Measurements from ENCODE around the gene LRRTM4.

Gene LRRTM4

DNA sequence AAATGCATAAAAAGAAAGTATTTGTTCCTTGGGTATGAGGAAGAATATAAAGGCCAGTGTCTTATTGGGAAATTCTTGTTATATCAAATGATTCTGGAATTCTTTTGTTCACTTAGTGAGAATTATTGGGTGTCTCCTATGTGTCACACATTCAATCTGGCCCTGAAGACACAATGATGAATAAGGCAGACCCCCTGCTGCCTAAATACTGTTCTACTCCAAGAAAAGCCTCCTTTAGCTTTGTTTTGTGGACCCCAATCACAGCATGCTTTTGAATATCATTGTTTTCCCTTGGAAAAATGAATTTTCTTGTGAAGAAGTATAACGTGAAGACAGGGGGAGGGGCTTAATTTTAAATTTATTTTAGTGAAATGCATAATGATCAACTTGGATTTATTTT lies 682.4 kb downstream of the LRRTM4 start:
- TF ChIP-seq ARNTL (CRISPR knock-in tag; IDR thresholded peaks at IDR 0.05; ENCODE audit: borderline replicate concordance, low read depth) (no peak), ZFP3 (CRISPR knock-in tag; IDR thresholded peaks at IDR 0.05) (no peak), TCF4 (CRISPR knock-in tag; IDR thresholded peaks at IDR 0.05; ENCODE audit: borderline replicate concordance) (no peak), RARB (CRISPR knock-in tag; IDR thresholded peaks at IDR 0.05) (no peak), GLIS3 (CRISPR knock-in tag; IDR thresholded peaks at IDR 0.05) (no peak), ZC3H10 (CRISPR knock-in tag; IDR thresholded peaks at IDR 0.05) (no peak), ISL1 (CRISPR knock-in tag; IDR thresholded peaks at IDR 0.05) (no peak), TOX (CRISPR knock-in tag; IDR thresholded peaks at IDR 0.05; ENCODE audit: borderline replicate concordance) (no peak), CSDC2 (CRISPR knock-in tag; IDR thresholded peaks at IDR 0.05) (no peak), SNAI2 (CRISPR knock-in tag; IDR thresholded peaks at IDR 0.05) (no peak)
- TF ChIP-seq, protein P1, sequence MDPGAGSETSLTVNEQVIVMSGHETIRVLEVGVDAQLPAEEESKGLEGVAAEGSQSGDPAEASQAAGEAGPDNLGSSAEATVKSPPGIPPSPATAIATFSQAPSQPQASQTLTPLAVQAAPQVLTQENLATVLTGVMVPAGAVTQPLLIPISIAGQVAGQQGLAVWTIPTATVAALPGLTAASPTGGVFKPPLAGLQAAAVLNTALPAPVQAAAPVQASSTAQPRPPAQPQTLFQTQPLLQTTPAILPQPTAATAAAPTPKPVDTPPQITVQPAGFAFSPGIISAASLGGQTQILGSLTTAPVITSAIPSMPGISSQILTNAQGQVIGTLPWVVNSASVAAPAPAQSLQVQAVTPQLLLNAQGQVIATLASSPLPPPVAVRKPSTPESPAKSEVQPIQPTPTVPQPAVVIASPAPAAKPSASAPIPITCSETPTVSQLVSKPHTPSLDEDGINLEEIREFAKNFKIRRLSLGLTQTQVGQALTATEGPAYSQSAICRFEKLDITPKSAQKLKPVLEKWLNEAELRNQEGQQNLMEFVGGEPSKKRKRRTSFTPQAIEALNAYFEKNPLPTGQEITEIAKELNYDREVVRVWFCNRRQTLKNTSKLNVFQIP (CRISPR knock-in tag; IDR thresholded peaks at IDR 0.05; ENCODE audit: borderline replicate concordance, low read depth), result no peak
- ATAC-seq, result no peak

DNA sequence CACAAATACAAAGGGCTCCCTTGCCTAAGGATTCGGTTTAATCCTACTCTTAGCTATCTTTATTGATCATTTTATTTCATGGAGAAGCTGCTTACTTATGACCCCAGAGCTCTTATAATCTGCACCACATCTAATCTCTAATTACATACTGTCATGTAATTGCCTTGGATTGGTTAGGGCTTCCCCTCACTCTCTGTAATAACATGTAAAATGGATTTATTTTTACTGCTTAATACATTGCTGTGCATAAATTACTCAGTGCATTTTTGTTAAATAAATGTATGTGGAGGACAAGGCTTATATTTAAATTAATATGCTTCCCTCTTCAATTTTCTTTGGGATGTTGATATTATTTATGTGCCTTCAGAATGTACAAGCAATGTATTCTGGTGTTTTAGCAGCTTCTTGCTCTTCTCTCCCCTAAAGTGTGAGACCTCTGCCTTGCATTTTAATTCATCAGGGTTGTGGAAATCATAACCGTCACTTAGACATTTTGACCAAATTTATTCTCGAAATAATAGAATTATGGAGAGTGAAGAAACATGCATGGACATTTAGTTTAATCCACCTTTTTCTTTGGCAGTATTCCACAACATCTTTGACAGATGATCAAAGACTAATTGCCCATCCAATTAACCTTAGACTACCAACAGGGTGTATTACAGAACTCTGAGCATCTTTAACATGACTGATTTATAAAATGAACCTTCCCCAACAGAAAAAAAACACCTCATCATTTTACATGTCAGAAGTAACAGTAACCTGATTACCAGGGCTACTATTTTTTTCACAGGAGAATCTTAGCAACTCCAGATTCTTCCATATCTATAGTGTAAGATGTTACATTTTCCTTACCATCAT lies 692.6 kb downstream of the LRRTM4 start:
- TF ChIP-seq ARNTL (CRISPR knock-in tag; IDR thresholded peaks at IDR 0.05; ENCODE audit: borderline replicate concordance, low read depth) (no peak), GLIS3 (CRISPR knock-in tag; IDR thresholded peaks at IDR 0.05) (no peak), ZNF70 (CRISPR knock-in tag; IDR thresholded peaks at IDR 0.05) (no peak), ZFP30 (CRISPR knock-in tag; IDR thresholded peaks at IDR 0.05) (no peak), ESRRG (CRISPR knock-in tag; IDR thresholded peaks at IDR 0.05) (no peak), CSDC2 (CRISPR knock-in tag; IDR thresholded peaks at IDR 0.05) (no peak), ZC3H10 (CRISPR knock-in tag; IDR thresholded peaks at IDR 0.05) (no peak)
- TF ChIP-seq, protein P2, sequence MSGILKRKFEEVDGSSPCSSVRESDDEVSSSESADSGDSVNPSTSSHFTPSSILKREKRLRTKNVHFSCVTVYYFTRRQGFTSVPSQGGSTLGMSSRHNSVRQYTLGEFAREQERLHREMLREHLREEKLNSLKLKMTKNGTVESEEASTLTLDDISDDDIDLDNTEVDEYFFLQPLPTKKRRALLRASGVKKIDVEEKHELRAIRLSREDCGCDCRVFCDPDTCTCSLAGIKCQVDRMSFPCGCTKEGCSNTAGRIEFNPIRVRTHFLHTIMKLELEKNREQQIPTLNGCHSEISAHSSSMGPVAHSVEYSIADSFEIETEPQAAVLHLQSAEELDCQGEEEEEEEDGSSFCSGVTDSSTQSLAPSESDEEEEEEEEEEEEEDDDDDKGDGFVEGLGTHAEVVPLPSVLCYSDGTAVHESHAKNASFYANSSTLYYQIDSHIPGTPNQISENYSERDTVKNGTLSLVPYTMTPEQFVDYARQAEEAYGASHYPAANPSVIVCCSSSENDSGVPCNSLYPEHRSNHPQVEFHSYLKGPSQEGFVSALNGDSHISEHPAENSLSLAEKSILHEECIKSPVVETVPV (CRISPR knock-in tag; IDR thresholded peaks at IDR 0.05), result no peak
- TF ChIP-seq, protein P3, sequence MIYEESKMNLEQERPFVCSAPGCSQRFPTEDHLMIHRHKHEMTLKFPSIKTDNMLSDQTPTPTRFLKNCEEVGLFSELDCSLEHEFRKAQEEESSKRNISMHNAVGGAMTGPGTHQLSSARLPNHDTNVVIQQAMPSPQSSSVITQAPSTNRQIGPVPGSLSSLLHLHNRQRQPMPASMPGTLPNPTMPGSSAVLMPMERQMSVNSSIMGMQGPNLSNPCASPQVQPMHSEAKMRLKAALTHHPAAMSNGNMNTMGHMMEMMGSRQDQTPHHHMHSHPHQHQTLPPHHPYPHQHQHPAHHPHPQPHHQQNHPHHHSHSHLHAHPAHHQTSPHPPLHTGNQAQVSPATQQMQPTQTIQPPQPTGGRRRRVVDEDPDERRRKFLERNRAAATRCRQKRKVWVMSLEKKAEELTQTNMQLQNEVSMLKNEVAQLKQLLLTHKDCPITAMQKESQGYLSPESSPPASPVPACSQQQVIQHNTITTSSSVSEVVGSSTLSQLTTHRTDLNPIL (CRISPR knock-in tag; IDR thresholded peaks at IDR 0.05; ENCODE audit: low read depth), result no peak
- no peak for ATAC-seq

DNA sequence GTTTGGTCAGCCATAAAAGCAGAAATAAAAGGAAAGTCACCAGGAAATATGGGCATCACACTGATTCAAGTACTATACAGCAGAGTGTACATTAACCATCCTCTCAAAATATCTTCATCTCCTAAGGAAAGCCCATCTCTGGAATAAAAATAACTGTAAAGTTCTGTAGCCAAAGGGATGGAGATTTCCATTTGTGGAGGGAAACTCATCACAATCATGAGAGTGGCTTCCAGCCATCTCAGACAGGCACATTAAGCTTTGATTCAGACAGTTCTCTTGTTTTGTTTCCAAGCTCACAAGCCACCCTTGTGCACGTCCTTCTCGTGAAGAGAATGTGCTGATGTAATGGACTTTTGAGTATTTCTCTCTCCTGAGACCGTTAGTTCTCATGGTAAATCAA lies 695.5 kb downstream of the LRRTM4 start:
- TF ChIP-seq RARB (CRISPR knock-in tag; IDR thresholded peaks at IDR 0.05), result no peak
- no peak for TF ChIP-seq PPARA (CRISPR knock-in tag; IDR thresholded peaks at IDR 0.05; ENCODE audit: borderline replicate concordance)
- no peak for TF ChIP-seq ZNF565 (CRISPR knock-in tag; conservative IDR thresholded peaks at IDR 0.05; ENCODE audit: low read depth)
- TF ChIP-seq, protein P2 (CRISPR knock-in tag; IDR thresholded peaks at IDR 0.05), result no peak
- no peak for TF ChIP-seq ZC3H10 (CRISPR knock-in tag; IDR thresholded peaks at IDR 0.05)

DNA sequence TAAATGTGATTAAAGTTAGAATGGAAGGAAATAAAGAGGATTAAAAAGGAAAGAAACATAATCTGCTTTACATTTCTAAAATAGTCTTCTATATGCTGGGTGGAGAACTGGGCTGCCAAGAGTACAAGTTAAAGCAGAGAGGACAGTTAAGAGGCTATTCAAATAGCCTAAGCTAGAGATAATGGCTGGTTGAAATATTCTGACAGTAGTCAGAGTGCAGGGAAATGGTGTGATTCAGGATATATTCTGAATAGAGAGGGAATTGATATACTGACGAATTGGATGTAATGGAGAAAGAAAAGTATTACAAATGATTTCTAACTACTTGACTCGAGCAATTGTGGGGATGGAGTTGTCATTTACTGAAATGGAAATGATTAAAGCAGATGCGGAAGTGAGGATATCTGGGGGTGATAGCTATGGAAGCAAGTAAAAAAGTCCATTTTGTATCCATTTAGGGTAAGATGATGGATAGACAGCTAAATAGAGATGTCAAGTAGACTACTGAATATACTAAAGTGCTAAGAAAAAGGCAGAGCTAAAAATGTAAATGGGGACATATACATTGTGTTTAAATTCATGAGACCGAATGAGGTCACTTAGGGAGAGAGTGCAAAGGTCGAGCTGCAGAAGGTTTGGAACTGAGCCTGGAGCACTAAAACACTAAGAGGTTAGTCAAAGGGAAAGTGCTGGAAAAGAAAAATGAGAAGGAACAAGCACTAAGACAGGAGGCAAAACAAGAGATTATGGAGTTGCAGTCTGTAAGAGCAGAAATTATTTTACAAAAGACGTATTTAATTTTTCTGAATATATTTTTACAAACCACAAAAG lies 696.8 kb downstream of the LRRTM4 start:
- no peak for ATAC-seq
- TF ChIP-seq ESRRG (CRISPR knock-in tag; IDR thresholded peaks at IDR 0.05) (no peak), TCF4 (CRISPR knock-in tag; IDR thresholded peaks at IDR 0.05; ENCODE audit: borderline replicate concordance) (no peak)

More for the DNA sequence above, 695.5 kb downstream of the LRRTM4 start:
- ATAC-seq, result no peak

DNA sequence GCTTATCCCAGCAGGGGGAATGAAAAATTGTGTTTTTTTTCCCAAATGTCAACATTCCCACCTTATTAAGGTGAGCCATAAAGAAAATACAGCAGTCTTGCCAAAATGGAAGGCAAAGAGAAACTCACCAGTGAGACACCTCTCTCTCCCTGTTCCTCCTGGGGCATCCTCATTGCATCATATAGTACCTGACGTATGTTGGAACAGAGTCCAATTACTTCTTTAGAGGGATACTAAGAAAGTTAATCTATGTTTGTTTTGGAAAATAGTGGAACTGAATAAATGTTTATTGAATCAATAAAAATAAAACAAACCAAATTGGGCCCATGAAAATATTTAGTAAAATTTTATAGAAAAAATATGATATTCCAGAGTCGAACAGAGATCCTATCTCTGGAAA lies 700.4 kb downstream of the LRRTM4 start:
- TF ChIP-seq ESRRG (CRISPR knock-in tag; IDR thresholded peaks at IDR 0.05) (no peak), TCF4 (CRISPR knock-in tag; IDR thresholded peaks at IDR 0.05; ENCODE audit: borderline replicate concordance) (no peak), ZFP3 (CRISPR knock-in tag; IDR thresholded peaks at IDR 0.05) (no peak), OSR1 (CRISPR knock-in tag; IDR thresholded peaks at IDR 0.05) (no peak), GLIS3 (CRISPR knock-in tag; IDR thresholded peaks at IDR 0.05) (no peak), ZC3H10 (CRISPR knock-in tag; IDR thresholded peaks at IDR 0.05) (no peak)
- TF ChIP-seq, protein P4, sequence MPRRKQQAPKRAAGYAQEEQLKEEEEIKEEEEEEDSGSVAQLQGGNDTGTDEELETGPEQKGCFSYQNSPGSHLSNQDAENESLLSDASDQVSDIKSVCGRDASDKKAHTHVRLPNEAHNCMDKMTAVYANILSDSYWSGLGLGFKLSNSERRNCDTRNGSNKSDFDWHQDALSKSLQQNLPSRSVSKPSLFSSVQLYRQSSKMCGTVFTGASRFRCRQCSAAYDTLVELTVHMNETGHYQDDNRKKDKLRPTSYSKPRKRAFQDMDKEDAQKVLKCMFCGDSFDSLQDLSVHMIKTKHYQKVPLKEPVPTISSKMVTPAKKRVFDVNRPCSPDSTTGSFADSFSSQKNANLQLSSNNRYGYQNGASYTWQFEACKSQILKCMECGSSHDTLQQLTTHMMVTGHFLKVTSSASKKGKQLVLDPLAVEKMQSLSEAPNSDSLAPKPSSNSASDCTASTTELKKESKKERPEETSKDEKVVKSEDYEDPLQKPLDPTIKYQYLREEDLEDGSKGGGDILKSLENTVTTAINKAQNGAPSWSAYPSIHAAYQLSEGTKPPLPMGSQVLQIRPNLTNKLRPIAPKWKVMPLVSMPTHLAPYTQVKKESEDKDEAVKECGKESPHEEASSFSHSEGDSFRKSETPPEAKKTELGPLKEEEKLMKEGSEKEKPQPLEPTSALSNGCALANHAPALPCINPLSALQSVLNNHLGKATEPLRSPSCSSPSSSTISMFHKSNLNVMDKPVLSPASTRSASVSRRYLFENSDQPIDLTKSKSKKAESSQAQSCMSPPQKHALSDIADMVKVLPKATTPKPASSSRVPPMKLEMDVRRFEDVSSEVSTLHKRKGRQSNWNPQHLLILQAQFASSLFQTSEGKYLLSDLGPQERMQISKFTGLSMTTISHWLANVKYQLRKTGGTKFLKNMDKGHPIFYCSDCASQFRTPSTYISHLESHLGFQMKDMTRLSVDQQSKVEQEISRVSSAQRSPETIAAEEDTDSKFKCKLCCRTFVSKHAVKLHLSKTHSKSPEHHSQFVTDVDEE (CRISPR knock-in tag; IDR thresholded peaks at IDR 0.05), result no peak

More for the DNA sequence above, 700.4 kb downstream of the LRRTM4 start:
- ATAC-seq, result no peak
